ENCODE results near the gene HS3ST3B1. TPM values are rescaled to one million over a fixed set of nuclear protein-coding genes. Genes with fewer than 3 reads are reported as not detected.

HS3ST3B1 gene
- total and polyA plus RNA-seq, 7 donors = 0.23 to 1.6 (median 0.64) TPM

GRCh38 chr17:14289162-14289561 is 11.7 kb upstream of the HS3ST3B1 start:
- no peaks in the 10 kb centered on the region for H3K4me1 ChIP-seq
- WGBS, 3 donors = 70 to 80% (median 78%) methylated on average over 2 of the region's 2 CpGs

GRCh38 chr17:14294876-14295275 is 6.0 kb upstream of the HS3ST3B1 start:
- no peaks in the 10 kb centered on the region for H3K4me1 ChIP-seq
- no peaks in the 10 kb centered on the region for H3K36me3 ChIP-seq (ENCODE audit: insufficient read depth in 1 of 2, low read depth in 1 of 2)
- H3K4me3 ChIP-seq = no peak overlapping the region
- TF ChIP-seq CTCF (IDR thresholded peaks at IDR 0.05) = no peak
- H3K9me3 ChIP-seq = no peaks in the 10 kb centered on the region
- intact Hi-C loops (cut with DNase I) = no loop called here
- DNase-seq (no peak), ATAC-seq (no peak)
- H3K27ac ChIP-seq = no peak overlapping the region
- peaks cover 0 to 82% (median 29%) of the 10 kb centered on the region in 3 donors for H3K27me3 ChIP-seq (ENCODE audit: insufficient read depth in 3 of 3, low read length in 2 of 3)
- 50 to 51% (median 51%) methylated on average over 20 of the region's 20 CpGs for WGBS, 3 donors

More at GRCh38 chr17:14289162-14289561, 11.7 kb upstream of the HS3ST3B1 start:
- Histone ChIP-seq H3K27me3 (ENCODE audit: insufficient read depth in 3 of 3, low read length in 2 of 3) (peaks cover 0 to 35% (median 7%) of the 10 kb centered on the region in 3 donors), H3K36me3 (ENCODE audit: insufficient read depth in 1 of 2, low read depth in 1 of 2) (no peaks in the 10 kb centered on the region), H3K4me3 (no peak overlapping the region), H3K27ac (no peak overlapping the region), H3K9me3 (no peaks in the 10 kb centered on the region)
- intact Hi-C loops (cut with DNase I) = no loop called here
- TF ChIP-seq CTCF (IDR thresholded peaks at IDR 0.05) = no peak
- ATAC-seq (no peak), DNase-seq (no peak)

GRCh38 chr17:14295676-14296075 is 5.2 kb upstream of the HS3ST3B1 start:
- no peaks in the 10 kb centered on the region for H3K9me3 ChIP-seq
- no peak overlapping the region for H3K4me3 ChIP-seq
- no peaks in the 10 kb centered on the region for H3K4me1 ChIP-seq
- ATAC-seq (no peak), DNase-seq (no peak)
- no peaks in the 10 kb centered on the region for H3K36me3 ChIP-seq (ENCODE audit: insufficient read depth in 1 of 2, low read depth in 1 of 2)
- H3K27me3 ChIP-seq (ENCODE audit: insufficient read depth in 3 of 3, low read length in 2 of 3) = peaks cover 0 to 79% (median 29%) of the 10 kb centered on the region in 3 donors
- 86 to 89% (median 89%) methylated on average over 9 of the region's 9 CpGs for WGBS, 3 donors
- H3K27ac ChIP-seq = no peak overlapping the region
- intact Hi-C loops (cut with DNase I) = no loop called here
- TF ChIP-seq CTCF (IDR thresholded peaks at IDR 0.05) = no peak

GRCh38 chr17:14296166-14296910 is 4.5 kb upstream of the HS3ST3B1 start:
- Histone ChIP-seq H3K9me3 (no peaks in the 10 kb centered on the region), H3K4me3 (no peak overlapping the region), H3K4me1 (peaks cover 5% of the 10 kb centered on the region), H3K27ac (no peak overlapping the region), H3K36me3 (ENCODE audit: insufficient read depth in 1 of 2, low read depth in 1 of 2) (no peaks in the 10 kb centered on the region), H3K27me3 (ENCODE audit: insufficient read depth in 3 of 3, low read length in 2 of 3) (peaks cover 0 to 85% (median 29%) of the 10 kb centered on the region in 3 donors)
- DNase-seq (no peak), ATAC-seq (no peak)
- intact Hi-C loops (cut with DNase I) = no loop called here
- no peak for TF ChIP-seq CTCF (IDR thresholded peaks at IDR 0.05)
- 74 to 83% (median 75%) methylated on average over 12 of the region's 12 CpGs for WGBS, 3 donors
